Stomach (tissue), 9 donors: ENCODE measurements around the gene RAB22A. TPM values are rescaled to one million over a fixed set of nuclear protein-coding genes. Genes with fewer than 3 reads are reported as not detected.

Source experiments
- DNase-seq, 2 donors: peaks; one replicate each; pipeline versions ENCODE4 v3.0.0 to v3.0.0-alpha.2; 2013 to 2019
- H3K27ac ChIP-seq, 5 donors: fragments of 200-600 bp in 4 of 5; sonication (generic) in 4 of 5; one replicate each; pipeline ENCODE4 v1.5.1; 2013 to 2019; ENCODE audit warnings: mild to moderate bottlenecking in 1 of 5, moderate library complexity in 1 of 5
- H3K27me3 ChIP-seq, 3 donors: fragments of 200-600 bp; sonication (generic); one replicate each; pipeline ENCODE4 v1.5.1; 2017 to 2019; ENCODE audit warnings: mixed run types in 1 of 3
- H3K36me3 ChIP-seq, 4 donors: fragments of 200-600 bp; sonication (generic); 1 replicate in 3 of 4; 2 replicates in 1 of 4; pipeline ENCODE4 v1.5.1; 2016 to 2019
- H3K4me1 ChIP-seq, 4 donors: fragments of 200-600 bp; sonication (generic); one replicate each; pipeline ENCODE4 v1.5.1; 2016 to 2019
- H3K4me3 ChIP-seq, 4 donors: fragments of 200-600 bp; sonication (generic) in 3 of 4; one replicate each; pipeline ENCODE4 v1.5.1; 2016 to 2019; ENCODE audit warnings: mild to moderate bottlenecking in 1 of 4
- H3K9me3 ChIP-seq, 4 donors: fragments of 200-600 bp; sonication (generic); one replicate each; pipeline ENCODE4 v1.5.1; 2016 to 2019
- EP300 ChIP-seq: sonication (generic); formaldehyde crosslinking; IDR thresholded peaks from one replicate; pipeline ENCODE4 v1.6.1; 2017; ENCODE audit warnings: antibody characterized with exemption
- POLR2A ChIP-seq, 4 donors: fragments of 450-650 bp; IDR thresholded peaks; one replicate each; pipeline ENCODE4 v1.6.1; 2016; ENCODE audit warnings: antibody characterized with exemption in 4 of 4, control low read depth in 2 of 4, mild to moderate bottlenecking in 1 of 4, moderate library complexity in 1 of 4
- POLR2AphosphoS5 ChIP-seq, 3 donors: sonication (generic); formaldehyde crosslinking; IDR thresholded peaks; one replicate each; pipeline ENCODE4 v1.6.1; 2016; ENCODE audit warnings: antibody characterized with exemption in 3 of 3
- WGBS, 5 donors: extraction: QIAGEN DNeasy Blood & Tissue Kit in 3 of 5; methylation state at CpG; one replicate each; pipeline versions ENCODE4 v1.1.5 to v1.1.7; 2013 to 2018; 5-methylcytosine and 5-hydroxymethylcytosine counted together
- intact Hi-C: fragments of 100-400 bp; cut with DNase I; formaldehyde crosslinking; loops from one replicate; pipeline ENCODE4 v1.15.1; 2023; ENCODE audit warnings: low total_unique reads
- polyA plus RNA-seq, 3 donors: library from polyadenylated mRNA; stranded (reverse); fragments of 200-250 nt; gene quantifications; one replicate each; pipeline ENCODE4 v1.2.3, GENCODE V29; 2013
- total RNA-seq, 5 donors: library from RNA; depleted of rRNA; stranded (reverse); fragments of >200 nt; gene quantifications; one replicate each; pipeline versions ENCODE4 v1.1.0 to v1.2.3, GENCODE V29; 2014 to 2016
- TF ChIP-seq, protein P1 (sequence below), 7 experiments: fragments of 450-650 bp in 4 of 7; fragments of 200-600 bp in 3 of 7; sonication (generic) in 3 of 7; IDR thresholded peaks; one replicate each; pipeline ENCODE4 v1.5.1; 2016 to 2019; ENCODE audit warnings: antibody characterized with exemption in 7 of 7, control low read depth in 2 of 7, mild to moderate bottlenecking in 1 of 7
- donor health status: healthy with polysubstance abuse.
- donor health status: Bipolar disorder and iron deficiency.
- donor health status: healthy.

Gene RAB22A
- total and polyA plus RNA-seq, 8 donors: 2.9 to 19.3 (median 8.5) TPM

DNA sequence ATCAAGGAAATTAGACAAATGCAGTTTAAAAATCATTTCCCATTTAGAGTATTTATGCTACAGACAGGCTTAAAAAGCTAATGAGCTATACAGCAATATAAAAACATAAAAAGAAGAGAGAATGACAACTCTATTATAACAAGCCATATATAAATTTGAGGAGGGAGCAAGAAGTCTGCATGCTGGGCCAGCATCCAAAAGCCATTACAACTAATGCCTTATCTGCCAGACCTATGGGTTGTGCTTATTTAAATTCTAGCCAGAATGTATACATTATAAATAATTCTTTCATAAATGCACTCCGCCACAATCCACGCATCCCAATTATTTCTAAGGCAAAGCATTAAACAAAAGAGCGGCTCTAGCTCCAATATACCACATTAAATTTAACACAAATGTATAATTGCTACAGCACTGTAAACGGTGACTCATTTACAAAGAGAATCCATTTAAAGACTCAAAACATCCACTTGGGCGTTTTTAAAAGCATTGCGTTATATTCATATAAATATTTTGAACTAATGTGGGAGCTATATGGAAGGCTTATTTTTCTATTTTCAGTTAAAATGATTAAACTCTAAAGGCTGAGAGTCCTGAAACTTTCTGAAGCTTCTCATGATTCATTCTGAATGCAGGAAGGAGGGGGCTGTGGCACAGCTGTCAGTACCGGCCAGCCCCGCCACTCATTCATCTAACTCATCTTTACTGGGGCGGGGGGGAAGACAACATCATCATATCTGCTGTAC is 37.7 kb upstream of the RAB22A start:
- WGBS, 5 donors: 84 to 90% (median 85%) methylated on average over 9 of the region's 9 CpGs

DNA sequence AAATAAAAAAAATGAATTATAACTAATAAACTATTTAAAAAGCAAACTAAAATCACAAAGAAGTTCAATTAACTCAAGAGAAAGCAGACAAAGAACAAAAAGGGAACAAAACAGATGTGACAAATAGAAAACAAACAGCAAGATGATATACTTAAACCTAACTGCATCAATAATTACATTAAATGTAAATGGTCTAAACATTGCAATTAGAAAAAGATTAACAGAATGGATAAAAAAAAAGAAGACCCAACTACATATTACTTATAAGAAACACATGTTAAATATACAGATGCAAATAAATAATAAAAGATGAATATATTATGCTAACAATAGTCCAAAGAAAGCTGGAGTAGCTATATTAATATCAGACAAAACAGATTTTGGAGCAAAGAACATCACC is 35.1 kb upstream of the RAB22A start:
- H3K4me3 ChIP-seq: no peak overlapping the region
- TF ChIP-seq EP300 (no peak), POLR2AphosphoS5 (IDR thresholded peaks at IDR 0.05) (no peak), POLR2A (IDR thresholded peaks at IDR 0.05) (no peak)
- TF ChIP-seq, protein P1, sequence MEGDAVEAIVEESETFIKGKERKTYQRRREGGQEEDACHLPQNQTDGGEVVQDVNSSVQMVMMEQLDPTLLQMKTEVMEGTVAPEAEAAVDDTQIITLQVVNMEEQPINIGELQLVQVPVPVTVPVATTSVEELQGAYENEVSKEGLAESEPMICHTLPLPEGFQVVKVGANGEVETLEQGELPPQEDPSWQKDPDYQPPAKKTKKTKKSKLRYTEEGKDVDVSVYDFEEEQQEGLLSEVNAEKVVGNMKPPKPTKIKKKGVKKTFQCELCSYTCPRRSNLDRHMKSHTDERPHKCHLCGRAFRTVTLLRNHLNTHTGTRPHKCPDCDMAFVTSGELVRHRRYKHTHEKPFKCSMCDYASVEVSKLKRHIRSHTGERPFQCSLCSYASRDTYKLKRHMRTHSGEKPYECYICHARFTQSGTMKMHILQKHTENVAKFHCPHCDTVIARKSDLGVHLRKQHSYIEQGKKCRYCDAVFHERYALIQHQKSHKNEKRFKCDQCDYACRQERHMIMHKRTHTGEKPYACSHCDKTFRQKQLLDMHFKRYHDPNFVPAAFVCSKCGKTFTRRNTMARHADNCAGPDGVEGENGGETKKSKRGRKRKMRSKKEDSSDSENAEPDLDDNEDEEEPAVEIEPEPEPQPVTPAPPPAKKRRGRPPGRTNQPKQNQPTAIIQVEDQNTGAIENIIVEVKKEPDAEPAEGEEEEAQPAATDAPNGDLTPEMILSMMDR (IDR thresholded peaks at IDR 0.05): no peak
- no peak for DNase-seq
- H3K9me3 ChIP-seq: no peaks in the 10 kb centered on the region
- H3K4me1 ChIP-seq: no peaks in the 10 kb centered on the region
- H3K36me3 ChIP-seq: peaks cover 0 to 34% (median 31%) of the 10 kb centered on the region in 4 donors
- intact Hi-C loops: no loop called here
- no peak overlapping the region for H3K27ac ChIP-seq
- no peaks in the 10 kb centered on the region for H3K27me3 ChIP-seq

More for the DNA sequence above, 37.7 kb upstream of the RAB22A start:
- intact Hi-C loops: no loop called here
- Histone ChIP-seq H3K27ac (no peak overlapping the region), H3K9me3 (no peaks in the 10 kb centered on the region), H3K4me3 (no peak overlapping the region), H3K36me3 (peaks cover 0 to 58% (median 54%) of the 10 kb centered on the region in 4 donors), H3K4me1 (no peaks in the 10 kb centered on the region), H3K27me3 (no peaks in the 10 kb centered on the region)
- DNase-seq: peak in 1 of 2 donors; percentile 47
- TF ChIP-seq EP300 (no peak), POLR2AphosphoS5 (IDR thresholded peaks at IDR 0.05) (no peak), POLR2A (IDR thresholded peaks at IDR 0.05) (no peak)
- TF ChIP-seq, protein P1 (IDR thresholded peaks at IDR 0.05): no peak

DNA sequence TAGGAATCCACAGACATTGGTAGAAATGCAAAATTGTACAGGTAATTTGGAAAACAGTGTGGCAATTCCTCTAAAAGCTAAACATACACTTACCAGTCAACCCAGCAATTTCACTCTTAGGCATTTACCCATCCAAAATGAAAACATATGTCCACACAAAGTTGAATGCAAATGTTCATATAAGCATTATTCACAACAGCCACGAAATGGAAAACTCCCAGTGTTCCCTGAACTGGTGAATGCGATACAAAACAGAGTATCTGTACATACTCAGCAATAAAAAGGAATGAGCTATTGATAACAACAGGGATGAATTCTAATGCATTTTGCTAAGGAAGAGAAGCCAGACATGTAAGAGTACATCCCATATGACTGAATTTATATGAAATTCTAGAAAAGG is 32.4 kb upstream of the RAB22A start:
- TF ChIP-seq EP300 (no peak), POLR2AphosphoS5 (IDR thresholded peaks at IDR 0.05) (no peak), POLR2A (IDR thresholded peaks at IDR 0.05) (no peak)
- TF ChIP-seq, protein P1 (IDR thresholded peaks at IDR 0.05): no peak
- intact Hi-C loops: no loop called here
- WGBS, 5 donors: 94 to 96% (median 94%) methylated on average over 2 of the region's 2 CpGs
- Histone ChIP-seq H3K27ac (no peak overlapping the region), H3K27me3 (no peaks in the 10 kb centered on the region), H3K9me3 (no peaks in the 10 kb centered on the region), H3K4me3 (no peak overlapping the region), H3K36me3 (peaks cover 0 to 11% (median 6%) of the 10 kb centered on the region in 4 donors), H3K4me1 (no peaks in the 10 kb centered on the region)
- DNase-seq: no peak

DNA sequence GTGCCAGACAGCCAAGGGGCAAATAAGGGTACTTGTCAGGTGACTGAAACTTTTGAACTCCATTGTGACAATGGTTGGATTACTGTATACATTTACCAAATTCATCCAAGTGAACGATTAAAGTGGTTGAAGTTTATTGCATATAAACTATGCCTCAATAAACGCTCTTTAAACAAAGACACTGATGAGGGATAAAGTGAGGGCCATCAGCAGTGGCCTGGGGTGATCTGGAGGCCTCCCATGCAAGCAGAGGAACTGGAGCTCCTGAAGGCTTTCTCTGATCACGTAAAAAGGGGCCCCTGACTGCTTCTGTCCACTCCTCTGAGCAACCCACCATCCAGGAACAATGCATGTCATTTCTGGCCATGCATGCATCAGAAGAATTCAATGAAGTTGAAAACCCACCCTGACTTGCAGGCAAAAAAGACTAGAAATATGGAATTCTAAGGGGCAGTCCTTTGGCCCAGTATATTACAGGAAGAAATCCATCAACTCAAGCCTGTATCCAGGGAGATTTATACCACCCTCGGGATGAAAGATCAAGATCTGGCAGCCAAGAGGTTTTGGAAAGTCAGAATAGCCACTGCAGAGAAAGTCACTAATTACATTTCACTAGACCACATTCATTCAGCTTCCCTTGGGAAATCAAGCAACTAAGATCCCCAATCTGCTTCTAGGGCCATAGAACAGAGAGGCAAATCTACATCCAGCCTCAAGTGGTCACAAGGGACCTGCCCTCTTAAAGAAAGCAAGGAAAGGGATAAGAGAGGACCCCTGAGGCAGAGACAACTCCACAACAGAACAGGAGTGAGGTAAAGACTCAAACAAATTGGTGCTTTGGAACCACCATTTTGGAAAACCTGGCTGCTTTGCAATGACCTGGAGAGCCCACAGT is 31.7 kb upstream of the RAB22A start:
- Histone ChIP-seq H3K4me1 (no peaks in the 10 kb centered on the region), H3K27ac (no peak overlapping the region), H3K4me3 (no peak overlapping the region), H3K36me3 (peaks cover 0 to 7% (median 2%) of the 10 kb centered on the region in 4 donors), H3K9me3 (no peaks in the 10 kb centered on the region), H3K27me3 (no peaks in the 10 kb centered on the region)
- intact Hi-C loops: no loop called here
- no peak for DNase-seq
- 67 to 83% (median 81%) methylated on average over 4 of the region's 4 CpGs for WGBS, 5 donors
- TF ChIP-seq POLR2A (IDR thresholded peaks at IDR 0.05) (no peak), EP300 (no peak), POLR2AphosphoS5 (IDR thresholded peaks at IDR 0.05) (no peak)
- TF ChIP-seq, protein P1 (IDR thresholded peaks at IDR 0.05): no peak
